ENCODE measurements around the gene EIF4E2. TPM values are rescaled to one million over a fixed set of nuclear protein-coding genes. Genes with fewer than 3 reads are reported as not detected.

EIF4E2 gene
- total RNA-seq, 6 experiments from 2014 or later, result 24.3 to 47.7 (median 42.0) TPM

DNA sequence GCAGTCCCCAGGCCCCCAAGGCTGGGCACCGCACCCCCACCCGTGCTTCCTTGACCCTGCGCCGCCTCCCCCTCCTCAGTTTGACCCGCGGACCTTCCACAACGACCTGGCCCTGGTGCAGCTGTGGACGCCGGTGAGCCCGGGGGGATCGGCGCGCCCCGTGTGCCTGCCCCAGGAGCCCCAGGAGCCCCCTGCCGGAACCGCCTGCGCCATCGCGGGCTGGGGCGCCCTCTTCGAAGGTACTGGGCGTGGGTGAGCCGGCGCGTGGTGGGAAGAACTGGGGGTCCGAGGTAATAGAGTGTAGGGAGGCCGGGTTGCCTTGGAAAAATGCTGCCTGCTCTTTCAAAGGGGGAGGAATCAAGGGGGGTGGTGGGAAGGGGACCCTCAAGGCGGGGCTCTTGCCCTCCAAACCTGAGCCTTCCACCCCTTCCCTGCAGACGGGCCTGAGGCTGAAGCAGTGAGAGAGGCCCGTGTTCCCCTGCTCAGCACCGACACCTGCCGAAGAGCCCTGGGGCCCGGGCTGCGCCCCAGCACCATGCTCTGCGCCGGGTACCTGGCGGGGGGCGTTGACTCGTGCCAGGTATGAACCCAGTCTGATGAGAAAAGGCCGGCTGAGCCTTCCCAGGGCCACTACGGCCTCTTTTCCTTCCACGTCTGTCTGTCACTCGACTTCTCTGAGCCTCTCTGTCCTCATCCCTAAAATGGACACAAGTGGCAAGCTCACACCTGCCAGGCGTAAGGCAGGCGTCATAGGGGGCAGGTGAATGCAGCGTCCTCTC, 27.7 kb upstream of the EIF4E2 start:
- no peak for TF ChIP-seq POLR2A (IDR thresholded peaks at IDR 0.05)
- TF ChIP-seq CTCF (IDR thresholded peaks at IDR 0.05), result no peak
- WGBS (ENCODE audit: insufficient coverage, low coverage, low lambda C conversion rate, missing lambda C conversion rate), result 5% methylated on average over 8 of the region's 46 CpGs
- H3K36me3 ChIP-seq, result no peaks in the 10 kb centered on the region
- H3K4me3 ChIP-seq, result no peak overlapping the region
- peaks cover 14 to 27% of the 10 kb centered on the region in 2 donors for H3K27me3 ChIP-seq
- no peak for DNase-seq
- peaks cover 0 to 20% (median 0%) of the 10 kb centered on the region in 4 donors for H3K4me1 ChIP-seq
- intact Hi-C loops (cut with DNase I), result loop anchor here in 1 of 2 donors (10.0 kb wide), 2 partner anchors 88 to 618 kb away; no protein-coding TSS in a partner anchor
- ATAC-seq, result no peak
- H3K9me3 ChIP-seq, result no peaks in the 10 kb centered on the region
- no peak overlapping the region for H3K27ac ChIP-seq

DNA sequence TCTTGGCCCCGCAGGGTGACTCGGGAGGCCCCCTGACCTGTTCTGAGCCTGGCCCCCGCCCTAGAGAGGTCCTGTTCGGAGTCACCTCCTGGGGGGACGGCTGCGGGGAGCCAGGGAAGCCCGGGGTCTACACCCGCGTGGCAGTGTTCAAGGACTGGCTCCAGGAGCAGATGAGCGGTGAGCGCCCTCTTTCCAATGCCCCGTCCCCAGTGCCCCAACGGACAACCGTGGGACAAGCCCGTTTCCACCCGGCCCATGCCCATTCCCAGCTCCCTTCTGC, 27.1 kb upstream of the EIF4E2 start:
- TF ChIP-seq POLR2A (IDR thresholded peaks at IDR 0.05), result no peak
- TF ChIP-seq CTCF (IDR thresholded peaks at IDR 0.05), result no peak
- Histone ChIP-seq H3K36me3 (no peaks in the 10 kb centered on the region), H3K27ac (no peak overlapping the region), H3K9me3 (no peaks in the 10 kb centered on the region), H3K27me3 (peaks cover 14 to 27% of the 10 kb centered on the region in 2 donors), H3K4me3 (no peak overlapping the region), H3K4me1 (peaks cover 0 to 20% (median 0%) of the 10 kb centered on the region in 4 donors)
- ATAC-seq (no peak), DNase-seq (no peak)
- WGBS (ENCODE audit: insufficient coverage, low coverage, low lambda C conversion rate, missing lambda C conversion rate), result 0% methylated on average over 4 of the region's 16 CpGs
- intact Hi-C loops (cut with DNase I), result loop anchor here in 1 of 2 donors (10.0 kb wide), 2 partner anchors 89 to 619 kb away; no protein-coding TSS in a partner anchor

GRCh38 chr2:232523682-232524597, 26.5 kb upstream of the EIF4E2 start:
- H3K4me1 ChIP-seq, result peaks cover 0 to 20% (median 0%) of the 10 kb centered on the region in 4 donors
- TF ChIP-seq CTCF (IDR thresholded peaks at IDR 0.05) (peak in 1 of 4 donors; percentile 18), POLR2A (IDR thresholded peaks at IDR 0.05) (no peak)
- DNase-seq (no peak), ATAC-seq (peak in 3 of 4 donors; percentile 3 to 32 (median 29))
- H3K9me3 ChIP-seq, result no peaks in the 10 kb centered on the region
- peaks cover 14 to 27% of the 10 kb centered on the region in 2 donors for H3K27me3 ChIP-seq
- no peak overlapping the region for H3K4me3 ChIP-seq
- intact Hi-C loops (cut with DNase I), result loop anchor here in 1 of 2 donors (10.0 kb wide), 2 partner anchors 89 to 619 kb away; no protein-coding TSS in a partner anchor
- WGBS (ENCODE audit: insufficient coverage, low coverage, low lambda C conversion rate, missing lambda C conversion rate), result 0% methylated on average over 2 of the region's 75 CpGs
- no peak overlapping the region for H3K27ac ChIP-seq
- no peaks in the 10 kb centered on the region for H3K36me3 ChIP-seq

GRCh38 chr2:232524771-232525170, 25.7 kb upstream of the EIF4E2 start:
- Histone ChIP-seq H3K4me3 (no peak overlapping the region), H3K27me3 (peaks cover 14 to 27% of the 10 kb centered on the region in 2 donors), H3K27ac (no peak overlapping the region), H3K9me3 (no peaks in the 10 kb centered on the region), H3K36me3 (no peaks in the 10 kb centered on the region), H3K4me1 (peaks cover 0 to 20% (median 0%) of the 10 kb centered on the region in 4 donors)
- DNase-seq (no peak), ATAC-seq (no peak)
- WGBS (ENCODE audit: insufficient coverage, low coverage, low lambda C conversion rate, missing lambda C conversion rate), result 67% methylated on average over 2 of the region's 6 CpGs
- TF ChIP-seq CTCF (IDR thresholded peaks at IDR 0.05), result no peak
- TF ChIP-seq POLR2A (IDR thresholded peaks at IDR 0.05), result no peak
- intact Hi-C loops (cut with DNase I), result loop anchor here in 1 of 2 donors (10.0 kb wide), 2 partner anchors 90 to 620 kb away; no protein-coding TSS in a partner anchor

All from right lobe of liver (tissue), 6 donors.